SHP77 (cell line): ENCODE measurements around the gene FMR1NB.

ENCODE experiments used
- DNase-seq, 2 experiments: peaks; one replicate each; lab custom pipeline; 2025; lab: John Stamatoyannopoulos, UW

Gene FMR1NB

GRCh38 chrX:147981038-147981752, at the start of gene FMR1NB:
FMR1NB (plus strand) TSS chrX:147981337; CDS start chrX:147981403, 66 bp downstream.
- no peak for DNase-seq

GRCh38 chrX:147933815-147934214, 47.3 kb upstream of the FMR1NB start:
- no peak for DNase-seq

- no peak for DNase-seq
Observed at GRCh38 chrX:147935156-147935758, 45.9 kb upstream of the FMR1NB start.

GRCh38 chrX:147945286-147945685, 35.9 kb upstream of the FMR1NB start:
- DNase-seq = no peak

- DNase-seq = no peak
Observed at GRCh38 chrX:147948531-147948930, 32.6 kb upstream of the FMR1NB start.

- no peak for DNase-seq
Observed at GRCh38 chrX:147950352-147950751, 30.8 kb upstream of the FMR1NB start.

- DNase-seq = no peak
Observed at GRCh38 chrX:147953976-147954375, 27.2 kb upstream of the FMR1NB start.

GRCh38 chrX:147957291-147957690, 23.8 kb upstream of the FMR1NB start:
- DNase-seq = no peak

GRCh38 chrX:147958291-147958690, 22.8 kb upstream of the FMR1NB start:
- DNase-seq = no peak

- DNase-seq = no peak
Observed at GRCh38 chrX:147960722-147961121, 20.4 kb upstream of the FMR1NB start.

- DNase-seq = no peak
Observed at GRCh38 chrX:147962476-147962875, 18.7 kb upstream of the FMR1NB start.

GRCh38 chrX:147978931-147979330, 2.2 kb upstream of the FMR1NB start:
- no peak for DNase-seq

- no peak for DNase-seq
Observed at GRCh38 chrX:148020329-148020728, 39.2 kb downstream of the FMR1NB start.

GRCh38 chrX:148024425-148025148, 43.5 kb downstream of the FMR1NB start:
- DNase-seq = no peak

GRCh38 chrX:148035380-148035779, 54.2 kb downstream of the FMR1NB start:
- DNase-seq = no peak

GRCh38 chrX:148037020-148037419, 55.9 kb downstream of the FMR1NB start:
- no peak for DNase-seq

- DNase-seq = no peak
Observed at GRCh38 chrX:148043271-148043855, 62.2 kb downstream of the FMR1NB start.

- no peak for DNase-seq
Observed at GRCh38 chrX:148047200-148047599, 66.1 kb downstream of the FMR1NB start.

- peak in 1 of 2 experiments; percentile 0 for DNase-seq
Observed at GRCh38 chrX:148049441-148049840, 68.3 kb downstream of the FMR1NB start.

- DNase-seq = no peak
Observed at GRCh38 chrX:148051973-148052372, 70.8 kb downstream of the FMR1NB start.

GRCh38 chrX:148067285-148067684, 86.1 kb downstream of the FMR1NB start:
- DNase-seq = no peak

GRCh38 chrX:148069759-148070503, 88.8 kb downstream of the FMR1NB start:
- no peak for DNase-seq
